GM18870 (cell line): ENCODE measurements around the gene AMH.
"Not testable (repeated sequence)": the region's sequence is repeated elsewhere in the genome, so short reads cannot be mapped to it uniquely, and the experiment has no call there.

Source experiments
- ATAC-seq: cut with Tn5 transposase; IDR thresholded peaks from one replicate; pipeline ENCODE4 v1.9.1; 2021; ENCODE audit warnings: moderate library complexity; ENCODE audit not compliant: unreplicated experiment

The AMH gene

DNA sequence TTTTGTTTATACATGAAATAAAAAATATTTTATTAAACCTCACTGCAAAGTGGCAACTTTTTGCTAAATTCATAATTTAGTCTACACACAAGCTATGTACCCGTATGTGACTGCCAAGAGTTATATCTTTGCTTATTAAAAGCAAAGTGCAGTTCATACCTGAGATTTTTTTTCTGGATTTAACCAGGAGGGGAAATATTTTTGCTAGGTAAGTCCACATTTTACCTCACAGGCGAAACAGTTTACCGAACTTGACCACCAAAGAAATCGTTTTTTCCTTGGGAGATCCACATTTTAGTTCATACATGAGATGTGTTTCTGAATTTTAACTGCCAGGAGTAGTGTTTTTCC lies 19.3 kb downstream of the AMH start:
- no peak for ATAC-seq

DNA sequence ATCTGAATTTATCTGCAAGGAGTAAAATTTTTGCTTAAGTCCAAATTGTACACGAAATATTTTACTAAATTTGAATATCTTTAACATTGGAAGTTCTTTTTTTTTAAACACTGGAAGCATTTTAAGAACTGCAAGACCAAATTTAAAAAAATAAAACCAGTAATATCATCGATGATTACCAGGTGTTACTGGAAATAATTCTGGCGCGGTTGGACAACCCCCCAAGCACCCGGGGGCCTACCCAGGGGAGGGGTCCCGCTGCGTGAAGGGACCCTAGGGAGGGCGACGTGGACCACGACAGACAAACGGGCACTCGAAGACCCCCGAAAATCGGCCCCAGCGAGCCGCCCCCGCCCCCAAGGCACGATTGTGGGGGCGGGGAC lies 19.7 kb downstream of the AMH start:
- ATAC-seq, result no peak

DNA sequence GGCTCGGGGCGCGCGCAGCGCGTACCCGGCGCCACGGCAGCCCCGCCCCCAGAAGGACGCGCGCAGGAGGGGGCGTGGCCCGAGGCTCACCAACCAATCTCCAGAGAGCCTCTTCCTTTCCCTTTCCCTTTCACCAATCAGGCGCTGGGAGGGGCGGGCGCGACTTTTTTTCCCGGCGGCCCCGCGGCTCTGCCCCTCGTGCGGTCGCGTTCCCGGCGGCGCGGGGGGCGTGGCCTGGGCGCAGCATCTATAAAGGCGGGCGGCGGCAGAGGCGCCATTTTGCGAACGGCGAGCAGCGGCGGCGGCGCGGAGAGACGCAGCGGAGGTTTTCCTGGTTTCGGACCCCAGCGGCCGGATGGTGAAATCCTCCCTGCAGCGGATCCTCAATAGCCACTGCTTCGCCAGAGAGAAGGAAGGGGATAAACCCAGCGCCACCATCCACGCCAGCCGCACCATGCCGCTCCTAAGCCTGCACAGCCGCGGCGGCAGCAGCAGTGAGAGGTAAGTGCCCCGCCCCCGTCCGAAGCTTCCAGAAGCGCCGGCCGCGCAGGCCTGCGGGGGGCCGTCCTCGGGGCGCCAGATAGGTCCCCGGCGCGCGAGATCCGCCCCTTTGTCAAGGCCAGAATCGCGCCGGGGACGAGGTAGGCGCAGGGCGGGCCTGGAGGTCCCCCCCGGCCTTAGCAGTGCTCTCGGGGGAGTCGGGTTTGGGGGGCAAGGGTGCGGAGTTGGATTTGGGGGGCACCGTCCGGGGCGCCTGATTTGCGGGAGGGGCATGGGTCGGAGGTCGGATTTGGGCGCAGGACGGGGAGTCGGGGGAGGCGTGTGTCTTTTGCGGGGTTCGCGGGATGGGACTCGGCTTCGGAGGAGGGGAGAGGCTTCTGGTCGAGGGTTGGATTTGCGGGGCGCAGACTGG lies 20.4 kb downstream of the AMH start:
- ATAC-seq, result peak; percentile 63

DNA sequence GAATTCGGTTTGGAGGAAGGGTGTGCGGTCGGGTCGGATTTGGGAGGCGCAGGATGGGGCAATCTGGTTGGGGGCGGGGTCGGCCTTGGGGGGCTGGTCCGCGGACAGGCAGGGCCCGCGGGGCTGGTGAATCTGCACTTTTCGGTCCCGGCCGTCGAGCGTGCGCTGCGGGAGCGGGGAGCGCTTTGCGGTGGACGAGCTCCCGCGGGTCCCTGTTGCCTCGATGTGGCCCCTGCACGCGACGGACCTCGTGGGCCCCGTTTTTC lies 21.0 kb downstream of the AMH start:
- ATAC-seq, result no peak

DNA sequence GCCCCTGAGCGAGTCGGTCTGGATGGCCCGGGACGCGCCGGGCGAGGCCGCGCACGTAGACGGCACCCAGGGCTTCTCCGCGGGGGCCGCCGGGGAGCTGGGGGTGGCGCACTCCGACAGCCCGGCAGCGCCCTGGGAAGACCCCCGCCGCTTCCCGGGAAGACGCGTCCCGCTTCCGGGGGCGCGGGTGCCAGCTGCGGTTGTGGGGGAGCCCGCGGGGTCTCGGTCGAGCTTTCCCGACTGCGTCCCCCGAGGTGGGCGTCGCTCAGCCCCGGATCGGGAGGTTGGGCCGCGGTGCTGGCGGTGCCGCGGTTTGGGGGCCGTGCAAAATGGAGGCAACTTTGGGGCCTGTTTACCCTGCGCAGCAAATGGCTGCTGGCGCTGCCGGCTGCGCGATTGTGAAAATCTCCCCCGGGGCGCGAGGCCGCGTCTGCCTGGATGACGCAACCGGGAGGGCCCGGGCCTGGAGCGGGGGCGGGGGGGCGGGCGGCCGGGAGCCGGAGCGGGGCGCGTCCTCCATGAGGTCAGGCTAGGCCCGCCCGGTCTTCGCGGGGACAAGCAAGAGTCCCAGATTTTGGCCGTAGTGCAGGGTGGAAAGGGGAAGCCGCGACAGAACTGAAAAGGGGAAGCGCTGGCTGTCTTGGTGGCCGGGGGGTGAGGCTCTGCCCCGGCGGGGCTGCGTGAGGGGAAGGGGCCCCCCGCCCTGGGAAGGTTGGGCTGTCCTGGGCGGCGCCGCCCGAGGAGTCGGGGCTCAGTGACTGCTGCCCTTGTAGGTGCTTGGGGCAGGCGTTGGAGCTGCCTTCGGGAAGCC lies 21.5 kb downstream of the AMH start:
- ATAC-seq, result no peak

DNA sequence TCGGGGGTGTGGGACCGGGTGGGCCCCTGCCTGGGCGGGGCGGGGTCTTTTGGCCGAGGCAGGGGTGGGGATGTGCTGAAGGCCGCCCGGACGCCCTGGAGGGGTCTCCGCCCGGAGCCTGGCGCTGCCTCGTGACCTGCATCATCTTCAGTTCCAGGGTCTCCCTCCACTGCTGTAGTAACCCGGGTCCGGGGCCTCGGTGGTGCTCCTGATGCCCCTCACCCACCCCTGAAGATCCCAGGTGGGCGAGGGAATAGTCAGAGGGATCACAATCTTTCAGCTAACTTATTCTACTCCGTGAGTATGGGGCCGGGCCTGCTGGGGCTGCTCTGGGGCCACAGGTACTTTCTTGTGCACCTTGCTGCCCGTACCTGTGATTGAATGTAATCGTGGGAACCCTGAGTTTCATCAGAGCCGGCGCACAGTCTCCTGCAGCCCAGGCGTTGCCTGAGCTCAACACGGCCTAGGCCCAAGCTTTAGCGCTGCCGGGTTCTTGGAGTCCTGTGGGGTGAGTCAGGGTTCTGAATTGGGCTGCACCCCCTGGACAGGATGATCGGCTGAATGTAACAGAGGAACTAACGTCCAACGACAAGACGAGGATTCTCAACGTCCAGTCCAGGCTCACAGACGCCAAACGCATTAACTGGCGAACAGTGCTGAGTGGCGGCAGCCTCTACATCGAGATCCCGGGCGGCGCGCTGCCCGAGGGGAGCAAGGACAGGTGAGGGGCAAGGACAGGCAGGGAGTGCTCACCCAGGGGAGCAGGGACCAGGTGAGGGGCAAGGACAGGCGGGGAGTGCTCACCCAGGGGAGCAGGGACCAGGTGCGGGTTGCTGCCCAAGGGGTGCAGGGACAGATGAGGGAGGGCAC lies 22.3 kb downstream of the AMH start:
- no peak for ATAC-seq

DNA sequence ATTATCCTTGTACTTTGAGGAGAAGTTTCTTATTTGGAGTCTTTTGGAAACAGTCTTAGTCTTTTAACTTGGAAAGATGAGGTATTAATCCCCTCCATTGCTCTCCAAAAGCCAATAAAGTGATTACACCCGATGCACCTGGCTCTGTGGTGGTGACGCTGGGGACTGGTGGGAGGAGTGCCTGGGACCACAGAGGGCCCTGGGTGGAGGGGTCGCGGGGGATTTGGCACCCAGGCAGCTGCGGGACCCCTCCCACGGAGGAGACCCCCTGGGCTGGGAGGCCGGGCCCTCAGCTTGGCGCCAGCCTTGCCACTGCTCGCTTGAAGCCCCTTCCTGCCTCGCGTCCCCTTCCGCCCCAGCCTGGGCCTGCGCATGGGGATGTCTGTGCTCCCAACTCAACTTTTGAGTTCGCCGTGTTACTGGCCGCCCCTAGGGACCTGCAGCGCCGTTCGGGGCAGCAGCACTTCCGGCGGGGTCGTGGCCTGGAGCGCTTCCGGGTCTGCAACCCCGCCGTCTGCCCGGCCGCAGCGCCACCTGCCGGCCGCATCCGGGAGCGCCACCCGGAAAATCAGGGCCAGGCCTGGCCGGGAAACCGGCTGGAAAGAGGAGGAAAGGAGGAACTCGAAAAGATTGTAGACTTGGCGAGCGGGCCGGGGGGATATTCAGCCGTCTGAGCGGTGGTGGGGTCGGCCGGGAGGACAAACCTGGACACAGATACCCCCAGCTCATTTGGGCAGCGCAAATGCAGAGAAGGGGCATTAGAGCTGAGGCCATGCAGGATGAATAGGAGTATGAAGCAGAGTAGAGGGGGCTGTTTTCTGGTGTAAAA lies 24.4 kb downstream of the AMH start:
- no peak for ATAC-seq

DNA sequence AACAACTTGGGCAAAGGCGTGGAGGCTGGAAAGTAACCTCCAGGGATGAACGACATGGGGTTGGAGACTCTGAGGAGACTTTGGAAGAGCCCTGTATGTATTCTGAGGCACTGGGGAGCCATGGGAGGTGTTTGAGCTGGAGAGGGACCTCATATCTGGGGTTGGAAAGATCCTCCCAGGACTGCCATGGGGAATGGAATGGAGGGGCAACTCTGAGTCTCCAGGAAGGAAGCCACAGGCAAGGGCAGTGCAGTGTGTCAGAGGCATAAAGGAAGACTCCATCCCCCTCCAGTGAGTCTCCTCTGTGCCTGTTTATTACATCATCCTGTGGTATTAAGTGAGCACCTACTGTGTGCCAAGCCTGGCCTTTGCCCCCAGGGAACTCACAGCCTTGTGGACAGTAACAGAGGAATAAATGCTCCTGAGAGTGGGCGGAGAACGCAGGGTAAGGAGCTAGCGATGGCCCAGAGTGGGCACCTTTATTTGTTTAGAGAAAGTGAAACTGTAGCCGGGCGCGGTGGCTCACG lies 25.1 kb downstream of the AMH start:
- no peak for ATAC-seq

DNA sequence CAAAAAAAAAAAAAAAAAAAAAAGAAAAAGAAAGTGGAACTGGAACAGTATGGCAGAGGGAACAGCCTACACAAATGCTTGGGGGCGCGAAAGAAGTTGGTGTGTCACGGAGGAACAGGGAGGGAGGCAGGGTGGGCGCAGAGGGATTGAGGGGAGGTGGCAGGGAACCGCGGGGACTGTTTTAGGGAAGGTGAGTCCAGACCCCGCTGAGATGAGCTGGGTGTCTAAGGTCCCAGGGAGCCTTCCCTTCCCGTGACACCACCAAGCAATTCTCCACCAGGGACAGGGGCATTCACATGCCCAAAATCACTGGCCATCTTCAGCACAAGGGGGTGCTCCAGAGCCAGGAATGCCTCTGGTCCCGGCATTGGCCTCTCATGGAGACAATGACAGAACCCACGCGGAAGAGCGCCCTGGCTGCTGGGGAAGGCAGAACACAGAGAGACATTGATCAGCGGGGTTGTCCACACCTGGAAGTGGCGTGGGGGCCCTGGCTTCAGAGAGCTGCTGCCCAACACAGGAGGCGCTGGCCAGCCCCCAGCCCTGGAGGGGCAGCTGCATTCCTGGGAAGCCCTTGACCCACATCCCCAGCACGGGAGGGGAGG lies 25.9 kb downstream of the AMH start:
- ATAC-seq, result no peak

DNA sequence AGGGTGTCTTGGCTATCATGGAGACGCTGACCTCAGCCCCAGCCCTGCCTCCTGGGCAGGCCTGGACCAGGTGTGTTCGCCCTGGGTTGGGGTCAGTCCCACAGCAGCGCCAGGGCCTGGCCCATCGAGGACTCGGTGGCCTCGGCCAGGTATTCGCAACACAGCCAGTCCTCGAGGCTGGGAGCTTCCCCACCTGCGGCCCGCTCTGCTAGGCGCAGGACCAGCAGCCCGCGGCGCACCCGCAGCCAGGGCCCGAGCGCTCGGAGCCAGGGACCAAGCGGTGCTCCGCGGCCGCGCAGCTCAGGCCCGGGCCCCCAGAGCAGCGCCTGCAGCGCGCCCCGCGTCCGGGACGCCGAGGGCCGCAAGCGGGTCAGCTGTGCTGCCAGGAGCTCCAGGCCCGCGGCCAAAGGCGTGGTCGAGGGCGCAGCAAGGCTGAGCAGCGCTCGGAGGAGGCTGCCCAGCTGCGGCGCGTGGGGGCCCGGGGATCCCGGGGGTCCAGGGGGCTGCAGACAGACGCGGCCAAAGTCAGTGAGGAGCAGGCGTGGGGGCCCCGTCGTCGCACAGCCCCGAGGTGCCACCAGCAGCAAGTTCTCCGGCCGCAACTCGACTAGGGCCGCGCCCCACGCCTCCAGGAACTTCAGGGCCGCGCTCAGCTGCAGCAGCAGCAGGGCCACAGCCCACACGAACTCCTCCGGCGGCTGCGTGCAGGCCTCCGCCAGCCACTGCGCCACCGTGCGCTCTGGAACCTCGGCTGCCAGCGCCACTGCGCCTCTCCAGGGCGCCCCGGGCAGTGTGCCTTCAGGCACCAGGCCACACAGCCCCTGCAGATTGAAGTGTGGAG lies 26.7 kb downstream of the AMH start:
- no peak for ATAC-seq

DNA sequence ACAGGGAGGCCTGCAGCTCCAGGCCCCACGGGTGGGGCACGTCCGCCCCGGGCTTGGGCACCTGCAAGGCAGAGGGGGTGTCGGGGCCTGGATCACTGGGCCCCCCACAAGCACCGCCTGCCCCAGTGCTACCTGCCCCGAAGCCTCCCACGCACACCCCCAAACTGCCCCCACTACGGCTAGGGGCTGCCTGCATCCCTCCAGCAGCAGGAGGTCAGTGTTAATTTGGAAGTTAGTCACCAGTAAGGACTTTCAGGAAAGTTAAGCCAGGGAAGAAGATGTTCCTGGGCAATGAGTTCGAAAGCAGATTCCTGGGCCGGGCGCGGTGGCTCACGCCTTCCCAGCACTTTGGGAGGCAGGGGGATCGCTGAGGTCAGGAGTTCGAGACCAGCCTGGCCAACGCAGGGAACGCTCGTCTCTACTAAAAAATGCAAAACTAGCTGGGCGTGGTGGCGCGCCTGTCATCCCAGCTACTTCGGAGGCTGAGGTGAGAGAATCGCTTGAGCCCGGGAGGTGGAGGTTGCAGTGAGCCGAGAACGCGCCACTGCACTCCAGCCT lies 27.4 kb downstream of the AMH start:
- ATAC-seq, result no peak

DNA sequence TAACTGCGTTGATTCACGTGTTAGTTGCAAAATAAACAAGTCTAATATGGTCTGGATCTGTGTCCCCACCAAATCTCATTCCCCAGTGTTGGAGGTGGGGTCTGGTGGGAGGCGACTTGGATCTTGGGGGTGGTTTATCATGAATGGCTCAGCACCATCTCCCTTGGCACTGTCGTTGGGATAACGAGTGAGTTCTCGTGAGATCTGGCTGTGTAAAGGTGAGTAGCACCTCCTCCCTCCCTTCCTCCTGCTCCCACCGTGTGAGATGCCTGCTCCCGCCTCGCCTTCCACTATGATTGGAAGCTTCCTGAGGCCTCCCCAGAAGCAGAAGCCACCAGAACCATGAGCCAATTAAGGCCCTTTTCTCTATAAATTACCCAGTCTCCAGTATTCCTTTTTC lies 28.0 kb downstream of the AMH start:
- no peak for ATAC-seq

DNA sequence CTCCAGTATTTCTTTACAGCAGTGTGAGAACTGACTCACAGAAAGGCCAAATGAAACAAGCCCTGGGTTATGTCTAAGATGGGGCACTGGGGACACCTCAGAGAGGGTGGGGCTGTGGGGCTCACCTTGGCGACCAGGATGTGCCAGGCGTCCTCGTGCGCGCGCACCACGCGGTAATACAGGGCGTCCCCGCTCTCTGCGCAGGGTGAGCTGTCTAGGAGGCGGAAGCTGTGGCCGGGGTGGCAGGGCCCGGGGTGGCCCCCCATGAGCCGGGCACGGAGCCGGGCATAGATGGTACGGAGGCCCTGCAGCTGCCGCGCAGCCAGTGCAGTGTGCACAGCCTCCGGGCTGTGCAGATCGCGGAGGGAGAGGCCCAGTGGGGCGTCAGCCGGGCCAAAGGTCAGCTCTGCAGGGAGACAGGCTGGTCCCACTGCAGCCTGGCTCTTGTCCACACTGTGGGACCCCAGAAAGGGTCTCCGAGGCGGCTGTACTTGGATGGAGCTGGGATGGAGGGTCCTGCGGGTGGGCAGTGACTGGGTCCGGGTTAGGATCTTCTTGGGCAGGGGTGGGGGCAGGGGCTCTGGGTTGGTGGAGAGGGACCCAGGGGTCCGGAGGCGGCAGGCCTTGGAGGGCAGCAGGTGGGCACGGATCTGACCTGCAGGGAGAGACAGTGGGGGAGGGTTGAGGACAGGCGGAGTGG lies 29.5 kb downstream of the AMH start:
- no peak for ATAC-seq

DNA sequence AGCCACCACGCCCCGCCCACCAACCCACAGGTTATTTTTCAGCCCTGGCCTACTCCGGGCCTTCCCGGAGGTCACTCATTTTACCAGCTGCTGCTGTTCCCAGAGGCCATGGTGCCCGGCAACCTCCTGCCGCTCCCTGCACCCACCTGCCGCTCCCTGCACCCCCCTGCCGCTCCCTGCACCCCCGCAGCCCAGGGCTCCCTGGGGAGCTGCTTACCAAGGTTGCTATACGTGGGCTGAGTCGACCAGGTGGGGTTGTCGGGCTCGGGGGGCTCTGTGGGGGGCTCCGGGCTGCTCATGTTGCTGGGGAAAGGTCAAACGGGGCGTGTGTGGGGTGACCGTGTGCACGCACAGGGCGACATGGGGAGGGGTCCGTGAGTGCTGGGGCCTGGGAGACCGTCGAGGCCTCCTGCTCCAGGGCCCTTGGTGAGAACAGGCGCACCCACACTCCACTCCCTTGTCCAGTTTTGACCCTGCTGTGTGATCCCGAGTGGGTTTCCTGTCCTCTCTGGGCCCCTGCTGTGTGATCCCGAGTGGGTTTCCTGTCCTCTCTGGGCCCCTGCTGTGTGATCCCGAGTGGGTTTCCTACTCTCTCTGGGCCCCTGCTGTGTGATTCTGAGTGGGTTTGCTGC lies 31.6 kb downstream of the AMH start:
- no peak for ATAC-seq

DNA sequence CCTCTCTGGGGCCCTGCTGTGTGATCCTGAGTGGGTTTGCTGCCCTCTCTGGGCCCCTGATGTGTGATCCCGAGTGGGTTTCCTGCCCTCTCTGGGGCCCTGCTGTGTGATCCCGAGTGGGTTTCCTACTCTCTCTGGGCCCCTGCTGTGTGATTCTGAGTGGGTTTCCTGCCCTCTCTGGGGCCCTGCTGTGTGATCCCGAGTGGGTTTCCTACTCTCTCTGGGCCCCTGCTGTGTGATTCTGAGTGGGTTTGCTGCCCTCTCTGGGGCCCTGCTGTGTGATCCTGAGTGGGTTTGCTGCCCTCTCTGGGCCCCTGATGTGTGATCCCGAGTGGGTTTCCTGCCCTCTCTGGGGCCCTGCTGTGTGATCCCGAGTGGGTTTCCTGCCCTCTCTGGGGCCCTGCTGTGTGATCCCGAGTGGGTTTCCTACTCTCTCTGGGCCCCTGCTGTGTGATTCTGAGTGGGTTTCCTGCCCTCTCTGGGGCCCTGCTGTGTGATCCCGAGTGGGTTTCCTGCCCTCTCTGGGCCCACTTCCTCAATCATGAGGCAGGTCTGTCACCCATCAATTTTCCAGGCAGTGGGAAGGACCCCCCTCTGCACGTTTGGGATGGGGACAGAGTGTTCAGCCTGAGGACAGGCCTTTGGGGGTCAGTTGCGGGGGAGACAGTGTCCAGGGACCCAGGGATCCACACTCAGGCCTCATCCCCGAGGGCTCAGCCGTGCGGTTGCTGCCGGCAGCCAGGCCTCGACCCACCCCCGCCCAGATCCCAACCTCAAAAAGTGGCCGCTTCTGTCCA lies 32.3 kb downstream of the AMH start:
- ATAC-seq, result not testable (repeated sequence)

DNA sequence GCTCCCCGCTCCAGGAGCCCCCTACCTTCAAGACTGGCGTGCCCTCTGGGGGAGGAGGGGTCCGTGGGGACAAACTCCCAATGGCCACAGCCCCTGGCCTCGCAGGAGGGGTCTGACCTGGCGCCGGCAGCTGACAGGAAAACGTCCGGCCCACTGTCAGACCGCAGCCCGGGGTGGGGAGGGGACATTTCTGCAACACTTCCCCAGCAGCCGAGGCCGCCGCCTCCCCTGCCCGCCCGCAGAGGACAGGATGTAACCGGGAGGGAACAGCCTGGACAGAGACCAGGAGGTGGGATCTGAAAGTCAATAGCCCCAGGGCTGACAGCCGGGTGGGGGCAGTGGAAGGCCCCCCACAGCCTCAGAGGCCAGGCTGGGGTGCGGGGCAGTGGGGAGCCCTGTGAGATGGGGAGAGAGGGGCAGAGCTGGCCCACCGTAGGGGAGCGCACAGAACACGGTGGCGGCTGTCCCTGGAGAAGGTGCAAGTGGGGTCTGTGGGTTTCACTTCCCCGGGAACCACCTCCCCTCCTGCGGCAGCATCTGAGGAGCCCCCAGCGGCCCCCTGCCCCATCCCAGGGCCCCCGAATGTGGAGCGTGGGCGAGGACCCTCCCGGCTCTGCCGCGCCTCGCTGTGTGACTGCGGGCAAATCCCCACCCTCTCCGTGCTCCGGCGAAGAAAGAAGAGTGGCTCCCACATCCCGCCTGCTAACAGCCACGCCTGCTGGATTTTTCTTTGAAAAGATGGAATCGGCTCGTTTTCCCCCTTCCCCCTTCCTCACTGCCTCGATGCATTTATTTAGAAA lies 33.1 kb downstream of the AMH start, which contains the start of gene PEAK3:
Gene PEAK3, minus strand, starts transcription at position 114 of the 800 bp plus-strand sequence. CDS start 1,244 bp downstream, outside the sequence.
- no peak for ATAC-seq
